ENCODE measurements around the gene TMEM272. TPM values are rescaled to one million over a fixed set of nuclear protein-coding genes. Genes with fewer than 3 reads are reported as not detected.

The TMEM272 gene
- total RNA-seq, 3 donors from 2014 or later (not counting 1 experiment from before 2014, with no cell fraction given), result 0.08 TPM; not detected in 2

GRCh38 chr13:51843529-51843928 lies 1.4 kb downstream of the TMEM272 start:
- H3K4me3 Mint-ChIP-seq, result no peak overlapping the region
- peaks cover 10% of the 10 kb centered on the region in 2 donors for H3K27me3 Mint-ChIP-seq (ENCODE audit: low read depth in 2 of 2)
- no peaks in the 10 kb centered on the region for H3K36me3 ChIP-seq (ENCODE audit: control insufficient read depth, insufficient read depth, low read length)
- no peak overlapping the region for H3K27ac Mint-ChIP-seq
- H3K9me3 Mint-ChIP-seq, result no peaks in the 10 kb centered on the region
- H3K4me3 ChIP-seq (ENCODE audit: low read length), result no peak overlapping the region
- WGBS (ENCODE audit: insufficient coverage), result 78% methylated on average over 2 of the region's 3 CpGs
- intact Hi-C loops (cut with micrococcal nuclease), result no loop called here
- no peak overlapping the region for H3K27ac ChIP-seq (ENCODE audit: low read length)
- ATAC-seq (no peak), DNase-seq (no peak)
- no peaks in the 10 kb centered on the region for H3K9me3 ChIP-seq (ENCODE audit: control insufficient read depth, insufficient read depth, low read length)
- no peak for TF ChIP-seq CTCF (IDR thresholded peaks at IDR 0.05)
- H3K4me1 ChIP-seq (ENCODE audit: control insufficient read depth, insufficient read depth, low read length), result peaks cover 6% of the 10 kb centered on the region
- no peaks in the 10 kb centered on the region for H3K27me3 ChIP-seq (ENCODE audit: control insufficient read depth, insufficient read depth, low read length)
- H3K4me1 Mint-ChIP-seq, result peaks cover 0 to 7% of the 10 kb centered on the region in 2 donors
- H3K36me3 Mint-ChIP-seq, result no peaks in the 10 kb centered on the region

- Histone ChIP-seq H3K9me3 (ENCODE audit: control insufficient read depth, insufficient read depth, low read length) (no peaks in the 10 kb centered on the region), H3K4me1 (ENCODE audit: control insufficient read depth, insufficient read depth, low read length) (peaks cover 6% of the 10 kb centered on the region), H3K27ac (ENCODE audit: low read length) (no peak overlapping the region), H3K27me3 (ENCODE audit: control insufficient read depth, insufficient read depth, low read length) (no peaks in the 10 kb centered on the region), H3K4me3 (ENCODE audit: low read length) (no peak overlapping the region), H3K36me3 (ENCODE audit: control insufficient read depth, insufficient read depth, low read length) (no peaks in the 10 kb centered on the region)
- H3K27ac Mint-ChIP-seq, result no peak overlapping the region
- intact Hi-C loops (cut with micrococcal nuclease), result no loop called here
- ATAC-seq (no peak), DNase-seq (no peak)
- H3K36me3 Mint-ChIP-seq, result no peaks in the 10 kb centered on the region
- no peaks in the 10 kb centered on the region for H3K9me3 Mint-ChIP-seq
- H3K27me3 Mint-ChIP-seq (ENCODE audit: low read depth in 2 of 2), result peaks cover 10% of the 10 kb centered on the region in 2 donors
- H3K4me3 Mint-ChIP-seq, result no peak overlapping the region
- TF ChIP-seq CTCF (IDR thresholded peaks at IDR 0.05), result no peak
- WGBS (ENCODE audit: insufficient coverage), result 77% methylated on average over 3 of the region's 6 CpGs
- peaks cover 0 to 7% of the 10 kb centered on the region in 2 donors for H3K4me1 Mint-ChIP-seq
Observed at GRCh38 chr13:51841732-51842131, 3.2 kb downstream of the TMEM272 start.

- no peaks in the 10 kb centered on the region for H3K36me3 Mint-ChIP-seq
- TF ChIP-seq CTCF (IDR thresholded peaks at IDR 0.05), result no peak
- peaks cover 0 to 7% of the 10 kb centered on the region in 2 donors for H3K4me1 Mint-ChIP-seq
- intact Hi-C loops (cut with micrococcal nuclease), result no loop called here
- Histone ChIP-seq H3K9me3 (ENCODE audit: control insufficient read depth, insufficient read depth, low read length) (no peaks in the 10 kb centered on the region), H3K27me3 (ENCODE audit: control insufficient read depth, insufficient read depth, low read length) (no peaks in the 10 kb centered on the region), H3K4me3 (ENCODE audit: low read length) (no peak overlapping the region), H3K4me1 (ENCODE audit: control insufficient read depth, insufficient read depth, low read length) (peaks cover 6% of the 10 kb centered on the region), H3K36me3 (ENCODE audit: control insufficient read depth, insufficient read depth, low read length) (no peaks in the 10 kb centered on the region), H3K27ac (ENCODE audit: low read length) (no peak overlapping the region)
- DNase-seq (no peak), ATAC-seq (no peak)
- WGBS (ENCODE audit: insufficient coverage), result 87% methylated on average over 6 of the region's 6 CpGs
- peaks cover 10% of the 10 kb centered on the region in 2 donors for H3K27me3 Mint-ChIP-seq (ENCODE audit: low read depth in 2 of 2)
- H3K27ac Mint-ChIP-seq, result no peak overlapping the region
- H3K9me3 Mint-ChIP-seq, result no peaks in the 10 kb centered on the region
- no peak overlapping the region for H3K4me3 Mint-ChIP-seq
Observed at GRCh38 chr13:51840917-51841316, 4.1 kb downstream of the TMEM272 start.
